Stimulated activated CD4-positive, alpha-beta T cell treated with anti-CD3 and anti-CD28 coated beads, Interleukin-12 subunit alpha, Interleukin-12 subunit beta, amount 100 ng/mL, for 24 hours (primary cell): ENCODE results near the gene PLSCR1.

Experiments
- DNase-seq, 2 experiments: peaks; one replicate each; pipeline ENCODE4 v3.0.0-alpha.2; 2020; ENCODE audit warnings: low read depth in 2 of 2

Gene PLSCR1

GRCh38 chr3:146473726-146474125, 70.7 kb downstream of the PLSCR1 start:
- DNase-seq = no peak

- no peak for DNase-seq
These were observed 71.8 kb downstream of the PLSCR1 start for GRCh38 chr3:146472611-146473010.

GRCh38 chr3:146471012-146471411, 73.4 kb downstream of the PLSCR1 start:
- DNase-seq = no peak

- DNase-seq = no peak
These were observed 73.9 kb downstream of the PLSCR1 start for GRCh38 chr3:146470425-146470990.

GRCh38 chr3:146469150-146470017, 75.0 kb downstream of the PLSCR1 start, which contains the start of gene PLSCR2:
Gene PLSCR2 (minus strand): TSS chr3:146469561. CDS start chr3:146459904, 9,657 bp downstream.
- peak; percentile 29 to 57 for DNase-seq

GRCh38 chr3:146468671-146469149, 75.7 kb downstream of the PLSCR1 start:
- DNase-seq = no peak

GRCh38 chr3:146468234-146468633, 76.2 kb downstream of the PLSCR1 start:
- no peak for DNase-seq

GRCh38 chr3:146466604-146467003, 77.8 kb downstream of the PLSCR1 start:
- DNase-seq = no peak

GRCh38 chr3:146465693-146466465, 78.5 kb downstream of the PLSCR1 start:
- DNase-seq = no peak
